Liver (tissue), 3 donors: Measurements from ENCODE around the gene SETD6.

Source experiments
- CTCF ChIP-seq: fragments of 150-350 bp; IDR thresholded peaks from 2 replicates; pipeline ENCODE4 v1.5.1; 2017; ENCODE audit warnings: improper control_type of control experiment, low read depth, low read length; ENCODE audit not compliant: missing input control
- EGR1 ChIP-seq, 2 donors: IDR thresholded peaks; 2 replicates each; pipeline ENCODE4 v1.6.1; 2016 to 2018; ENCODE audit warnings: antibody characterized with exemption in 2 of 2, low read depth in 2 of 2
- GABPA ChIP-seq, 2 donors: IDR thresholded peaks in 1 of 2; conservative IDR thresholded peaks in 1 of 2; 2 replicates each; pipeline ENCODE4 v1.6.1; 2016; ENCODE audit warnings: antibody characterized with exemption in 2 of 2, mild to moderate bottlenecking in 1 of 2, moderate library complexity in 1 of 2
- JUND ChIP-seq, 2 donors: IDR thresholded peaks; 2 replicates each; pipeline ENCODE4 v1.6.1; 2016; ENCODE audit warnings: antibody characterized with exemption in 2 of 2
- MAX ChIP-seq: IDR thresholded peaks from 2 replicates; pipeline ENCODE4 v1.6.1; 2016; ENCODE audit warnings: antibody characterized with exemption
- REST ChIP-seq: IDR thresholded peaks from 2 replicates; pipeline ENCODE4 v1.6.1; 2016; ENCODE audit warnings: antibody characterized with exemption, mild to moderate bottlenecking
- TAF1 ChIP-seq: conservative IDR thresholded peaks from 2 replicates; pipeline ENCODE4 v1.6.1; 2016; ENCODE audit warnings: antibody characterized with exemption, mild to moderate bottlenecking
- donor health status: healthy.
- donor health status: healthy.

DNA sequence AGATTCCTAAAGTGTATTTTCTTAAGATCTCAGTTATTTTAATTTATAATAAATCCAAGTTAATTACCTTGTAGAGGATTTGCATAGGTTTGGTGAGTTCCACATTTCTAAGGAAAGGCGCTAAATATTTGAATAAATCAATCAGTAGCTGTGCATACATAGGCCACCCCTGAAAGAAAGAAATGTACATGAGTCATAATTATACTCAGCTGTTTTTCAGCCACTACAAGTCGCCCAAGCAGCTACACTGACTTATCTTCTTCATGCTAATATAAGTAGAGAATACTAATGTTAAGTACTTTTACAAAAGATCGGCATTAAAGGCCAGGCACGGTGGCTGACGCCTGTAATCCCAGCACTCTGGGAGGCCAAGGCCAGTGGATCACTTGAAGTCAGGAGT is 14.9 kb downstream of the SETD6 start:
- no peak for TF ChIP-seq CTCF
- no peak for TF ChIP-seq JUND (IDR thresholded peaks at IDR 0.05)
- no peak for TF ChIP-seq TAF1
- no peak for TF ChIP-seq EGR1 (IDR thresholded peaks at IDR 0.05; ENCODE audit: low read depth in 2 of 2)
- no peak for TF ChIP-seq MAX
- no peak for TF ChIP-seq REST
- TF ChIP-seq GABPA (IDR thresholded peaks at IDR 0.05 in 1 of 2, conservative IDR thresholded peaks at IDR 0.05 in 1 of 2): no peak
